Stimulated activated CD8-positive, alpha-beta memory T cell treated with anti-CD3 and anti-CD28 coated beads, Interleukin-2, amount 100 ng/mL, for 48 hours (primary cell): ENCODE data around the gene SPRR1A.

Source experiments
- DNase-seq, 2 donors: peaks; one replicate each; pipeline ENCODE4 v3.0.0-alpha.2; 2020; ENCODE audit warnings: low read depth in 2 of 2

Gene SPRR1A

GRCh38 chr1:153028766-153029165 is 44.9 kb downstream of the SPRR1A start:
- DNase-seq = no peak

DNA sequence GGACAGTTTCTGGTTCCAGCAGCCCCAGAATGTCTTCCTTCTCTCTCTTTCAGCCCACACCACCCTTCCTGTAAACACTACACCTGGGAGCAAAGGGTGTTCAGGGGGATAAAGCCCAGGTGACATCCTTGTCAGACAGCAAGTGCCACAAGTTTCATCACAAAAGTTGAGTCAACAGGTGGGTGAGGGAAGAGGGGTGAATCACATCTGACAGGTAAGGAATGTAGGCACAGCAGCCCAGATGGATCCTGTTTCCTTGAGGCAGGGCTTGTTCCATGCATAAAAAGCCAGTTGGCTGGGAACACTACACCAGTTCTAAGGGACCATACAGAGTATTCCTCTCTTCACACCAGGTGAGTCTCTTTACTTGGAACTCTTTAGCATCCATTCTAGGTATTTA is 47.0 kb downstream of the SPRR1A start, which contains the start of gene SPRR1B:
Gene SPRR1B, plus strand, starts transcription at position 309 of the 400 bp plus-strand sequence. CDS start 1,143 bp downstream, outside the sequence.
- no peak for DNase-seq

DNA sequence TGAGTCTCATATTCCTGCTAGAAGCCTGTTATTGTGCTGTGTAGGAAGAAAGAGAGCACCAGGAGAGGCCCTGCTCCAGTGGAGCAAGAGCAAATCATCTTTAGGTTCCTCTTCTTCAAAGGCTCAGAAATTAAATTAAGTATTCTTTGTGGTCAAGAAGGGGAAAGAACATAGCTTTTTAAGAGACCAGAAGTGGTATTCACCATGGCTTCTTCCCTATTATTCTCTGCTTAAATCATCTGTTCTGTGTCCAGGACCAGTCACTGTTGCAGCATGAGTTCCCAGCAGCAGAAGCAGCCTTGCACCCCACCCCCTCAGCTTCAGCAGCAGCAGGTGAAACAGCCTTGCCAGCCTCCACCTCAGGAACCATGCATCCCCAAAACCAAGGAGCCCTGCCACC is 48.2 kb downstream of the SPRR1A start:
- no peak for DNase-seq

- DNase-seq = no peak
These were observed 48.9 kb downstream of the SPRR1A start for GRCh38 chr1:153032677-153033308.

DNA sequence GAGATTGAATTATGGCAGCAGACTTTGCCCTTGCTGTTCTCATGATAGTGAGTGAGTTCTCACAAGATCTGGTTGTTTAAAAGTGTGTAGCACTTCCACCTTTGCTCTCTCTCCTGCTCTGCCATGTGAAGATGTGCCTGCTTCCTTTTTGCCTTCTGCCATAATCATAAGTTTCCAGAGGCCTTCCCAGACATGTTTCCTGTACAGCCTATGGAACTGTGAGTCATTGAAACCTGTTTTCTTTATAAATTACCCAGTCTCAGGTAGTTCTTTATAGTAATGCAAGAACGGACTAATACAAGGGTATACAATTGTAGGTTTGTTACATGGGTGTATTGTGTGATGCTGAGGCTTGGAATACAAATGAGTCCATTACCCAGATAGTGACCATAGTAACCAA is 51.3 kb downstream of the SPRR1A start:
- DNase-seq = no peak
